Suprapubic skin (tissue), 4 donors: ENCODE results near the gene DTX3L.

ENCODE experiments used
- CTCF ChIP-seq, 2 donors: fragments of 200-600 bp in 1 of 2; fragments of 450-650 bp in 1 of 2; sonication (generic) in 1 of 2; IDR thresholded peaks; one replicate each; pipeline ENCODE4 v1.5.1; 2016 to 2019; ENCODE audit warnings: antibody characterized with exemption in 2 of 2, mild to moderate bottlenecking in 1 of 2, moderate library complexity in 1 of 2
- POLR2A ChIP-seq, 2 donors: fragments of 450-650 bp; IDR thresholded peaks; one replicate each; pipeline ENCODE4 v1.6.1; 2017; ENCODE audit warnings: antibody characterized with exemption in 2 of 2, mild to moderate bottlenecking in 2 of 2, moderate library complexity in 2 of 2
- POLR2AphosphoS5 ChIP-seq, 3 donors: sonication (generic); formaldehyde crosslinking; IDR thresholded peaks; one replicate each; pipeline ENCODE4 v1.6.1; 2017; ENCODE audit warnings: antibody characterized with exemption in 3 of 3

DNA sequence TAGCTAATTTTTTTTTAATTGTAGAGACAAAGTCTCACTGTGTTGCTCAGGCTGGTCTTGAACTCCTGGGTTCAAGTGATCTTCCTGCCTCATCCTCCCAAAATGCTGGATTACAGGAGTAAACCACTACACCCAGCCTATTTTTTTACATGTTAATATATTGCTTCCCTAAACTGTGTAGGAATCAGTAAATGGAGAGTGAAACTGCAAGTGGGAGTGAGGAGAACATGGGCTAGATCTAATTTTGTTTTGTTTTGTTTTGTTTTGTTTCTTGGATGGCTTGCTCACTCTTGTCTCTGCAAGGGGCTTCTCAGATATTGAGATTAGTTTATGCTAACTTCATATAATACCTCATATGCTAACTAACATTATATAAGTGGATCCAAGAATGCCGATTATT lies 44.8 kb downstream of the DTX3L start:
- no peak for TF ChIP-seq CTCF (IDR thresholded peaks at IDR 0.05)
- TF ChIP-seq POLR2AphosphoS5 (IDR thresholded peaks at IDR 0.05): no peak
- TF ChIP-seq POLR2A (IDR thresholded peaks at IDR 0.05): no peak
